K562 (cell line): ENCODE data around the gene CRYZL1.

Experiments used
- CTCF ChIP-seq, 3 experiments: IDR thresholded peaks in 2 of 3; conservative IDR thresholded peaks in 1 of 3; 2 replicates each; pipeline ENCODE4 v1.5.1; 2011 to 2012; ENCODE audit warnings: low read length in 3 of 3, mild to moderate bottlenecking in 3 of 3, control low read depth in 2 of 3, improper control_type of control experiment in 1 of 3, inconsistent platforms in 1 of 3, low read depth in 1 of 3, mixed read lengths in 1 of 3, moderate library complexity in 1 of 3; ENCODE audit not compliant: insufficient read depth in 2 of 3
- EZH2 ChIP-seq: IDR thresholded peaks from 2 replicates; pipeline ENCODE4 v1.6.1; 2012; ENCODE audit warnings: low read depth, mild to moderate bottlenecking, inconsistent platforms, low read length, borderline replicate concordance
- POLR2A ChIP-seq: fragments of 450-650 bp; conservative IDR thresholded peaks from 2 replicates; pipeline ENCODE4 v1.6.1; 2016
- POLR2G ChIP-seq: fragments of 200-400 bp; formaldehyde crosslinking; IDR thresholded peaks from 2 replicates; pipeline ENCODE4 v1.6.1; 2017; ENCODE audit warnings: low read depth, mild to moderate bottlenecking, antibody characterized with exemption, low read length, moderate library complexity
- SOX6 ChIP-seq: fragments of 450-650 bp; IDR thresholded peaks from 2 replicates; pipeline ENCODE4 v1.6.1; 2014; ENCODE audit warnings: mild to moderate bottlenecking
- ZNF263 ChIP-seq: sonication (generic); formaldehyde crosslinking; IDR thresholded peaks from 2 replicates; pipeline ENCODE4 v1.8.0; 2022; ENCODE audit warnings: mild to moderate bottlenecking, missing genetic modification reagents, borderline replicate concordance
- ZNF785 ChIP-seq: fragments of 250-450 bp; sonication (Bioruptor Pico); IDR thresholded peaks from 2 replicates; pipeline ENCODE4 v1.4.0; 2020; ENCODE audit warnings: mild to moderate bottlenecking

DNA sequence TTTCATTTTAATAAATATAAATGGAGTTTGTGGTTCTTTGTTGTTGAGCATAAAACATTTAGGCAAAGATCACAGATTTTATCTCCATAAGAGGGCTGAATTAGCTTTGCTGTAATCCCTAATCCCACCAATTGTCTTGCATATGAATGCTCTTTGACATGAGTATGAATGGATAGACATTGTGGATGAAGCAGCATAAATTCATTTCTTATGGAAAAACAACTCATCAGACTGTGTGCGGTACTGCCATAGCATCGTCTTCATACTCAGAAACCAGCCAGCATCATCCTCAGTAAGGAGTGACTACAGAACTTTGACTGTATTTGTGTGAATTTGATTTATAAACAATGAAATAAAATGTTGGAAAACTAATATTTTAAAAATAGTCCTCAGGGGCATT is 79.2 kb downstream of the CRYZL1 start:
- TF ChIP-seq CTCF (IDR thresholded peaks at IDR 0.05 in 2 of 3, conservative IDR thresholded peaks at IDR 0.05 in 1 of 3; ENCODE audit: insufficient read depth in 2 of 3, low read depth in 1 of 3, low read length in 3 of 3) (no peak), POLR2A (0 out of 2 replicates have a peak, but pooled peaks have one; percentile 25), ZNF785 (CRISPR knock-in tag) (no peak), ZNF263 (CRISPR knock-in tag) (no peak), SOX6 (no peak), POLR2G (0 out of 2 replicates have a peak, but pooled peaks have one; percentile 37), EZH2 (no peak)
